Left ventricle myocardium inferior (tissue), 1 donor: Measurements from ENCODE around the gene KDF1. TPM values are rescaled to one million over a fixed set of nuclear protein-coding genes. Genes with fewer than 3 reads are reported as not detected.

Experiments
- DNase-seq: peaks from one replicate; pipeline ENCODE4 v3.0.0-alpha.2; 2020
- H3K27ac ChIP-seq: fragments of 200-600 bp; replicated peaks from 2 replicates; pipeline ENCODE4 v1.8.0; 2021
- H3K27me3 ChIP-seq: fragments of 200-600 bp; 2 replicates; pipeline ENCODE4 v1.8.0; 2021; ENCODE audit warnings: low read depth
- H3K36me3 ChIP-seq: fragments of 200-600 bp; 2 replicates; pipeline ENCODE4 v1.8.0; 2021
- H3K4me1 ChIP-seq: fragments of 200-600 bp; 2 replicates; pipeline ENCODE4 v1.8.0; 2021
- H3K4me3 ChIP-seq: fragments of 200-600 bp; 2 replicates; pipeline ENCODE4 v1.8.0; 2021; ENCODE audit warnings: mild to moderate bottlenecking, moderate library complexity
- H3K9me3 ChIP-seq: fragments of 200-600 bp; replicated peaks from 2 replicates; pipeline ENCODE4 v1.8.0; 2021
- CTCF ChIP-seq: fragments of 200-600 bp; IDR thresholded peaks from 2 replicates; pipeline ENCODE4 v1.8.0; 2021; ENCODE audit warnings: antibody characterized with exemption, mild to moderate bottlenecking, borderline replicate concordance
- intact Hi-C: fragments of 100-400 bp; cut with micrococcal nuclease; formaldehyde crosslinking; loops from one replicate; pipeline ENCODE4 v1.11.0; 2022
- total RNA-seq: library from RNA; stranded (reverse); fragmentation: NEBNext Ultra II Directional; extraction: Animal tissue kit (Norgen Biotek cat#: 25700); gene quantifications from one replicate; pipeline ENCODE4 v1.2.1, GENCODE V29; 2021
- donor health status: DM: no; HTN: yes; CAD: no; lungs with severe emphysema.

KDF1 gene
- total RNA-seq, 1 donor from 2014 or later = 0.27 TPM

- H3K4me1 ChIP-seq = peaks cover 11% of the 10 kb centered on the region
- H3K27ac ChIP-seq = no peak overlapping the region
- no peaks in the 10 kb centered on the region for H3K36me3 ChIP-seq
- no peak overlapping the region for H3K4me3 ChIP-seq
- DNase-seq = no peak
- H3K27me3 ChIP-seq = peaks cover 56% of the 10 kb centered on the region
- no peak for TF ChIP-seq CTCF
- intact Hi-C loops = no loop called here
- H3K9me3 ChIP-seq = peaks cover 15% of the 10 kb centered on the region
Observed at GRCh38 chr1:26956321-26956720, 3.9 kb downstream of the KDF1 start.

GRCh38 chr1:26953374-26953773 is 6.9 kb downstream of the KDF1 start:
- H3K9me3 ChIP-seq = peaks cover 15% of the 10 kb centered on the region
- no peak for TF ChIP-seq CTCF
- peaks cover 17% of the 10 kb centered on the region for H3K4me1 ChIP-seq
- no peak overlapping the region for H3K4me3 ChIP-seq
- H3K36me3 ChIP-seq = no peaks in the 10 kb centered on the region
- DNase-seq = no peak
- H3K27me3 ChIP-seq = peaks cover 26% of the 10 kb centered on the region
- H3K27ac ChIP-seq = no peak overlapping the region
- intact Hi-C loops = no loop called here

GRCh38 chr1:26951821-26952497 is 8.3 kb downstream of the KDF1 start:
- Histone ChIP-seq H3K4me1 (peaks cover 21% of the 10 kb centered on the region), H3K4me3 (no peak overlapping the region), H3K27ac (no peak overlapping the region), H3K27me3 (peaks cover 12% of the 10 kb centered on the region), H3K9me3 (peaks cover 15% of the 10 kb centered on the region), H3K36me3 (peaks cover 3% of the 10 kb centered on the region)
- TF ChIP-seq CTCF = no peak
- intact Hi-C loops = no loop called here
- DNase-seq = no peak

- no peak overlapping the region for H3K4me3 ChIP-seq
- peaks cover 29% of the 10 kb centered on the region for H3K4me1 ChIP-seq
- intact Hi-C loops = no loop called here
- no peak for TF ChIP-seq CTCF
- H3K9me3 ChIP-seq = peaks cover 8% of the 10 kb centered on the region
- no peak for DNase-seq
- peaks cover 5% of the 10 kb centered on the region for H3K27me3 ChIP-seq
- H3K27ac ChIP-seq = no peak overlapping the region
- H3K36me3 ChIP-seq = peaks cover 10% of the 10 kb centered on the region
Observed at GRCh38 chr1:26951216-26951615, 9.1 kb downstream of the KDF1 start.

- H3K36me3 ChIP-seq = peaks cover 16% of the 10 kb centered on the region
- DNase-seq = no peak
- intact Hi-C loops = no loop called here
- H3K9me3 ChIP-seq = peaks cover 2% of the 10 kb centered on the region
- H3K4me1 ChIP-seq = peaks cover 35% of the 10 kb centered on the region
- no peak for TF ChIP-seq CTCF
- H3K27me3 ChIP-seq = peaks cover 3% of the 10 kb centered on the region
- no peak overlapping the region for H3K27ac ChIP-seq
- no peak overlapping the region for H3K4me3 ChIP-seq
Observed at GRCh38 chr1:26950602-26951001, 9.7 kb downstream of the KDF1 start.
